Mesendoderm (in vitro differentiated cells): Measurements from ENCODE around the gene SERPINB7.

ENCODE experiments used
- DNase-seq: peaks from one replicate; pipeline ENCODE4 v3.0.0; 2013
- H2AK5ac ChIP-seq: 2 replicates; pipeline ENCODE4 v1.6.1; 2013; ENCODE audit warnings: low read length, inconsistent platforms
- H2BK120ac ChIP-seq: 2 replicates; pipeline ENCODE4 v1.6.1; 2013; ENCODE audit warnings: low read depth, mild to moderate bottlenecking, low read length, moderate library complexity, mixed read lengths
- H2BK15ac ChIP-seq: replicated peaks from 2 replicates; pipeline ENCODE4 v1.6.1; 2013; ENCODE audit warnings: low read depth, mild to moderate bottlenecking, moderate library complexity
- H2BK5ac ChIP-seq: 2 replicates; pipeline ENCODE4 v1.6.1; 2013; ENCODE audit warnings: low read length, inconsistent platforms
- H3K18ac ChIP-seq: 2 replicates; pipeline ENCODE4 v1.6.1; 2013; ENCODE audit warnings: mild to moderate bottlenecking, low read length, mixed read lengths
- H3K23ac ChIP-seq: one replicate; pipeline ENCODE4 v1.6.1; 2013; ENCODE audit warnings: low read length
- H3K27ac ChIP-seq: 2 replicates; pipeline ENCODE4 v1.5.1; 2013; ENCODE audit warnings: low read depth, mild to moderate bottlenecking, inconsistent platforms, low read length, moderate library complexity
- H3K27me3 ChIP-seq: 2 replicates; pipeline ENCODE4 v1.6.1; 2013; ENCODE audit warnings: low read length, control low read depth, mild to moderate bottlenecking, inconsistent platforms; ENCODE audit not compliant: insufficient read depth, poor library complexity
- H3K36me3 ChIP-seq: 2 replicates; pipeline ENCODE4 v1.6.1; 2013; ENCODE audit warnings: low read length, inconsistent platforms; ENCODE audit not compliant: control insufficient read depth, insufficient read depth
- H3K4ac ChIP-seq: one replicate; pipeline ENCODE4 v1.6.1; 2013; ENCODE audit warnings: low read depth, mild to moderate bottlenecking, low read length, moderate library complexity
- H3K4me1 ChIP-seq: 2 replicates; pipeline ENCODE4 v1.6.1; 2013; ENCODE audit warnings: low read depth, low read length, inconsistent platforms; ENCODE audit not compliant: control insufficient read depth
- H3K4me2 ChIP-seq: 2 replicates; pipeline ENCODE4 v1.6.1; 2013; ENCODE audit warnings: low read length
- H3K4me3 ChIP-seq: 2 replicates; pipeline ENCODE4 v1.5.1; 2013; ENCODE audit warnings: mild to moderate bottlenecking, low read length
- H3K56ac ChIP-seq: one replicate; pipeline ENCODE4 v1.6.1; 2013; ENCODE audit warnings: low read length
- H3K79me1 ChIP-seq: 2 replicates; pipeline ENCODE4 v1.6.1; 2013; ENCODE audit warnings: low read length, inconsistent platforms
- H3K79me2 ChIP-seq: 2 replicates; pipeline ENCODE4 v1.6.1; 2013; ENCODE audit warnings: mild to moderate bottlenecking, low read length; ENCODE audit not compliant: control insufficient read depth, insufficient read depth
- H3K9ac ChIP-seq: 2 replicates; pipeline ENCODE4 v1.6.1; 2013; ENCODE audit warnings: low read length, inconsistent platforms
- H4K5ac ChIP-seq: one replicate; pipeline ENCODE4 v1.6.1; 2013; ENCODE audit warnings: low read length
- H4K8ac ChIP-seq: one replicate; pipeline ENCODE4 v1.6.1; 2013; ENCODE audit warnings: low read depth, mild to moderate bottlenecking, control low read depth, low read length, moderate library complexity
- WGBS: extraction: QIAGEN DNeasy Blood & Tissue Kit; methylation state at CpG from one replicate; pipeline ENCODE4 v1.1.7; 2013; ENCODE audit warnings: low lambda C conversion rate, missing lambda C conversion rate; ENCODE audit not compliant: insufficient coverage; ENCODE audit errors: extremely low coverage; 5-methylcytosine and 5-hydroxymethylcytosine counted together

Gene SERPINB7

DNA sequence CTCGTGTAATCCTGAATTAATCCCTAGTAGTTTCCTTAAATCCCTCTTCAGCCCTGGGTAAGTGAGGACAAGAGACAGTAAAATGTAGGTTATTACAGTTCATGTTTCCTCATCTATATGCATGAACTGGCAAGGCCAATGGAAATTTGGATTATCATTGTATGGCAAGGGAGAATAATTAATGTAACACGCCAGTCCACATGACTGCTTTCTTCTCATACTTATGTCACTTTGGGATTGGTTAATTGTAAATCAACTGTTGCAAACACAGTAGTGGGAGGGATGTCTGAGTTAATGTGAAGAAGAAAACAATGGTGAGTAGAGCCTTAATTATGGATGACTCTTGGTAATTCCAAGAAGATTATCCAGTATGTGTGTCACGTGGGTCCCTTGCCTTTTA lies 1.7 kb upstream of the SERPINB7 start:
- Histone ChIP-seq H2BK120ac (no peak overlapping the region), H3K36me3 (no peaks in the 10 kb centered on the region), H2AK5ac (no peak overlapping the region), H3K56ac (no peak overlapping the region), H3K27me3 (no peaks in the 10 kb centered on the region), H3K27ac (no peak overlapping the region), H3K4me1 (no peaks in the 10 kb centered on the region), H4K8ac (no peak overlapping the region), H3K4me3 (no peak overlapping the region), H3K4ac (no peak overlapping the region), H2BK5ac (no peak overlapping the region), H3K79me2 (no peaks in the 10 kb centered on the region), H4K5ac (no peak overlapping the region), H3K23ac (no peak overlapping the region), H3K4me2 (no peak overlapping the region), H2BK15ac (no peak overlapping the region), H3K9ac (no peak overlapping the region), H3K79me1 (no peaks in the 10 kb centered on the region), H3K18ac (no peak overlapping the region)
- no peak for DNase-seq
- no CpG with 5 or more reads among the region's 3 CpGs for WGBS

GRCh38 chr18:63774511-63774910 lies 707 bp upstream of the SERPINB7 start:
- H3K4ac ChIP-seq, result no peak overlapping the region

GRCh38 chr18:63779386-63779785 lies 4.2 kb downstream of the SERPINB7 start:
- H3K27me3 ChIP-seq, result no peaks in the 10 kb centered on the region
- DNase-seq, result no peak
- no peak overlapping the region for H3K56ac ChIP-seq
- no peak overlapping the region for H3K4ac ChIP-seq
- H3K4me1 ChIP-seq, result no peaks in the 10 kb centered on the region
- no peaks in the 10 kb centered on the region for H3K36me3 ChIP-seq
- H3K23ac ChIP-seq, result no peak overlapping the region
- no peak overlapping the region for H2AK5ac ChIP-seq
- no peak overlapping the region for H3K4me3 ChIP-seq
- H2BK15ac ChIP-seq, result no peak overlapping the region
- no peak overlapping the region for H3K9ac ChIP-seq
- H3K79me1 ChIP-seq, result no peaks in the 10 kb centered on the region
- H3K18ac ChIP-seq, result no peak overlapping the region
- no peaks in the 10 kb centered on the region for H3K79me2 ChIP-seq
- no peak overlapping the region for H2BK5ac ChIP-seq
- H4K8ac ChIP-seq, result no peak overlapping the region
- no peak overlapping the region for H4K5ac ChIP-seq
- no CpG with 5 or more reads among the region's 1 CpG for WGBS
- no peak overlapping the region for H3K27ac ChIP-seq
- H2BK120ac ChIP-seq, result no peak overlapping the region
- no peak overlapping the region for H3K4me2 ChIP-seq

More at GRCh38 chr18:63774511-63774910, 707 bp upstream of the SERPINB7 start:
- H3K36me3 ChIP-seq, result no peaks in the 10 kb centered on the region
- H3K27ac ChIP-seq, result no peak overlapping the region
- H2BK15ac ChIP-seq, result no peak overlapping the region
- no peak overlapping the region for H3K23ac ChIP-seq
- H3K4me2 ChIP-seq, result no peak overlapping the region
- H3K79me1 ChIP-seq, result no peaks in the 10 kb centered on the region
- no peaks in the 10 kb centered on the region for H3K79me2 ChIP-seq
- H3K4me3 ChIP-seq, result no peak overlapping the region
- DNase-seq, result no peak
- no peaks in the 10 kb centered on the region for H3K27me3 ChIP-seq
- no peak overlapping the region for H2AK5ac ChIP-seq
- H3K9ac ChIP-seq, result no peak overlapping the region
- H2BK120ac ChIP-seq, result no peak overlapping the region
- no CpG with 5 or more reads among the region's 1 CpG for WGBS
- H3K4me1 ChIP-seq, result no peaks in the 10 kb centered on the region
- H3K56ac ChIP-seq, result no peak overlapping the region
- H3K18ac ChIP-seq, result no peak overlapping the region
- no peak overlapping the region for H4K5ac ChIP-seq
- H4K8ac ChIP-seq, result no peak overlapping the region
- no peak overlapping the region for H2BK5ac ChIP-seq

GRCh38 chr18:63783394-63783793 lies 8.2 kb downstream of the SERPINB7 start:
- H3K79me1 ChIP-seq, result no peaks in the 10 kb centered on the region
- H3K9ac ChIP-seq, result no peak overlapping the region
- no peak overlapping the region for H2BK15ac ChIP-seq
- H4K8ac ChIP-seq, result no peak overlapping the region
- no peak overlapping the region for H3K56ac ChIP-seq
- H2BK120ac ChIP-seq, result no peak overlapping the region
- no peak overlapping the region for H3K27ac ChIP-seq
- no peak overlapping the region for H2BK5ac ChIP-seq
- H3K23ac ChIP-seq, result no peak overlapping the region
- no peak overlapping the region for H3K4ac ChIP-seq
- H3K36me3 ChIP-seq, result no peaks in the 10 kb centered on the region
- no peaks in the 10 kb centered on the region for H3K79me2 ChIP-seq
- no peaks in the 10 kb centered on the region for H3K27me3 ChIP-seq
- DNase-seq, result peak; percentile 55
- H4K5ac ChIP-seq, result no peak overlapping the region
- H3K18ac ChIP-seq, result no peak overlapping the region
- WGBS, result no CpG with 5 or more reads among the region's 5 CpGs
- H3K4me3 ChIP-seq, result no peak overlapping the region
- no peak overlapping the region for H2AK5ac ChIP-seq
- H3K4me2 ChIP-seq, result no peak overlapping the region
- no peaks in the 10 kb centered on the region for H3K4me1 ChIP-seq

DNA sequence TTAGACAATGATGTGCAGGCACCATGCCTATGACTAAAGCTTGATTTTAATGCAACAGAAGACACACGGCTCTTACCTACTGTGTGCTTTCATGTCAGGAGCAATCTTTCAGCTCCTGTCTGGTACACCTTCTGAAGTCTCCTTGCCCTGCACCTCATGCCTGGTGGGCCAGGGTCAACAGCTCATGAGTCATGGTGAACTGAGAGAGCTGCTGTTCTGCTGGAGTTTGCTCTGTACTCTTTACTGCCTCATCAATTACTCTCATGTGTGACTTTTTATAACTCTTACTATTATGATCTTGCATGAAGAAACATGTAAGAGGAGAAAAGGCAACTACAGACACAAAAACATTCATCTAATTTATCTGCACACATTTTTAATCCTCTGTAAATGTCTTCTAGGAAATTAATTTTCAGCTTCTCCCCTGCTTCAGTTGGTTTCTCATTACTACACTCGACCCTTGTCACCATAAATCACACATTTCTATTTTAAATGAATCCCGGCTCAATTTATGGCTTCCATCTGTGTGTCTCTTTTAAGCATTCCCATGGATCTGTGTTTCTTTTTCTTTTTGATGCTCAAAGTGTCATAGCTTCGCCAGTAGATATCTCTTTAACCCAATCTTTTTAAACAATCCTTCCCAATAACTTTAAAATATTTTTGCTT lies 9.7 kb downstream of the SERPINB7 start:
- DNase-seq, result no peak
- Histone ChIP-seq H3K4ac (no peak overlapping the region), H4K8ac (no peak overlapping the region), H2BK15ac (no peak overlapping the region), H3K27me3 (no peaks in the 10 kb centered on the region), H2BK120ac (no peak overlapping the region), H3K18ac (no peak overlapping the region), H3K56ac (no peak overlapping the region), H3K4me3 (no peak overlapping the region), H3K79me2 (no peaks in the 10 kb centered on the region), H3K27ac (no peak overlapping the region), H3K4me2 (no peak overlapping the region), H3K4me1 (no peaks in the 10 kb centered on the region), H4K5ac (no peak overlapping the region), H3K23ac (no peak overlapping the region), H3K9ac (no peak overlapping the region), H2AK5ac (no peak overlapping the region), H3K36me3 (no peaks in the 10 kb centered on the region), H3K79me1 (no peaks in the 10 kb centered on the region), H2BK5ac (no peak overlapping the region)
- 100% methylated on average over 2 of the region's 4 CpGs for WGBS

DNA sequence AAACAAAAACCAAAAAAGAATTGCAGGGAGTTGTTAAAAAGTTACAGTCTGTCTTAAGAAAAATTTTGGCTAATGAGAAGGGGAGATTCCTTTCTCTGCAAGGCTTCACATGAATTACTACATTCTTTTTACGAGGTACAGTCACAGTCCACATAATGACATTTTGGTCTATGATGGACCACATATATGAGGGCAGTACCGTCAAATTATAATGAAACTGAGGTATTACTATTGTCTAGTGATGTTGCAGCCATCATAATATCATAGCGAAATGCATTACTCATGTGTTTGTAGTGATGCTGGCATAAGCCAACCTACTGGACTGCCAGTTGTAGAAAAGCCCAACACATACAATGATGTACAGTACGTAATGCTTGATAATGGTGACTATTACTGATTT lies 12.5 kb downstream of the SERPINB7 start:
- H2BK5ac ChIP-seq, result no peak overlapping the region
- no peak overlapping the region for H3K56ac ChIP-seq
- no peak overlapping the region for H4K5ac ChIP-seq
- no peak overlapping the region for H2BK120ac ChIP-seq
- H3K18ac ChIP-seq, result no peak overlapping the region
- H3K23ac ChIP-seq, result no peak overlapping the region
- no peak overlapping the region for H2BK15ac ChIP-seq
- H3K36me3 ChIP-seq, result no peaks in the 10 kb centered on the region
- no peak overlapping the region for H3K9ac ChIP-seq
- WGBS, result no CpG with 5 or more reads among the region's 4 CpGs
- DNase-seq, result no peak
- no peaks in the 10 kb centered on the region for H3K27me3 ChIP-seq
- no peaks in the 10 kb centered on the region for H3K4me1 ChIP-seq
- H3K4me2 ChIP-seq, result no peak overlapping the region
- no peaks in the 10 kb centered on the region for H3K79me1 ChIP-seq
- H4K8ac ChIP-seq, result no peak overlapping the region
- no peak overlapping the region for H3K4ac ChIP-seq
- H3K4me3 ChIP-seq, result no peak overlapping the region
- no peaks in the 10 kb centered on the region for H3K79me2 ChIP-seq
- H2AK5ac ChIP-seq, result no peak overlapping the region
- no peak overlapping the region for H3K27ac ChIP-seq
